Mesenchymal stem cell (in vitro differentiated cells and primary cell): ENCODE results near the gene MAPK9.

ENCODE experiments used
- DNase-seq: peaks from one replicate; pipeline ENCODE4 v3.0.0-alpha.2; 2013
- H2AFZ ChIP-seq: one replicate; pipeline ENCODE4 v1.6.1; 2013; ENCODE audit warnings: low read depth, mild to moderate bottlenecking, control low read depth, inconsistent platforms, low read length, moderate library complexity
- H2AK5ac ChIP-seq: 2 replicates; pipeline ENCODE4 v1.6.1; 2013; ENCODE audit warnings: low read length, moderate library complexity, mild to moderate bottlenecking, inconsistent platforms; ENCODE audit not compliant: severe bottlenecking
- H2BK120ac ChIP-seq: one replicate; pipeline ENCODE4 v1.6.1; 2013; ENCODE audit warnings: low read depth, mild to moderate bottlenecking, inconsistent platforms, low read length, moderate library complexity
- H2BK12ac ChIP-seq, 2 experiments: one replicate each; pipeline ENCODE4 v1.6.1; 2013; ENCODE audit warnings: inconsistent platforms in 2 of 2, low read length in 2 of 2, mild to moderate bottlenecking in 2 of 2, moderate library complexity in 2 of 2, control low read depth in 1 of 2
- H2BK15ac ChIP-seq: one replicate; pipeline ENCODE4 v1.6.1; 2013; ENCODE audit warnings: mild to moderate bottlenecking, low read depth, inconsistent platforms; ENCODE audit not compliant: poor library complexity, severe bottlenecking
- H2BK5ac ChIP-seq: 2 replicates; pipeline ENCODE4 v1.6.1; 2013; ENCODE audit warnings: low read depth, mild to moderate bottlenecking, low read length, control low read depth, inconsistent platforms; ENCODE audit not compliant: poor library complexity, severe bottlenecking
- H3K14ac ChIP-seq, 2 experiments: one replicate each; pipeline ENCODE4 v1.6.1; 2013; ENCODE audit warnings: inconsistent platforms in 2 of 2, low read length in 2 of 2, control low read depth in 1 of 2, mild to moderate bottlenecking in 1 of 2, moderate library complexity in 1 of 2
- H3K18ac ChIP-seq, 2 experiments: one replicate each; pipeline ENCODE4 v1.6.1; 2013; ENCODE audit warnings: inconsistent platforms in 2 of 2, low read length in 2 of 2, control low read depth in 1 of 2, low read depth in 1 of 2, mild to moderate bottlenecking in 1 of 2
- H3K23ac ChIP-seq, 2 experiments: one replicate each; pipeline ENCODE4 v1.6.1; 2013; ENCODE audit warnings: inconsistent platforms in 2 of 2, low read length in 2 of 2, mild to moderate bottlenecking in 2 of 2, moderate library complexity in 2 of 2, control low read depth in 1 of 2
- H3K27ac ChIP-seq: 2 replicates; pipeline ENCODE4 v1.5.1; 2013; ENCODE audit warnings: mild to moderate bottlenecking, moderate library complexity, low read length, control low read depth, inconsistent platforms; ENCODE audit not compliant: poor library complexity, severe bottlenecking
- H3K27me3 ChIP-seq, 2 experiments: 2 replicates each; pipeline versions ENCODE4 v1.6.1 to v1.7.0; 2013; ENCODE audit warnings: low read length in 2 of 2, mild to moderate bottlenecking in 2 of 2, moderate library complexity in 2 of 2, control low read depth in 1 of 2, inconsistent platforms in 1 of 2; ENCODE audit not compliant: control insufficient read depth in 1 of 2, insufficient read depth in 1 of 2
- H3K36me3 ChIP-seq, 2 experiments: 2 replicates each; pipeline versions ENCODE4 v1.6.1 to v1.7.0; 2013; ENCODE audit warnings: low read length in 2 of 2, control low read depth in 1 of 2, inconsistent platforms in 1 of 2, low read depth in 1 of 2, mild to moderate bottlenecking in 1 of 2; ENCODE audit not compliant: insufficient read depth in 2 of 2, control insufficient read depth in 1 of 2
- H3K4ac ChIP-seq, 2 experiments: one replicate each; pipeline ENCODE4 v1.6.1; 2013; ENCODE audit warnings: inconsistent platforms in 2 of 2, low read length in 2 of 2, mild to moderate bottlenecking in 2 of 2, moderate library complexity in 2 of 2, control low read depth in 1 of 2, low read depth in 1 of 2
- H3K4me1 ChIP-seq: 2 replicates; pipeline ENCODE4 v1.6.1; 2013; ENCODE audit warnings: low read depth, low read length, control low read depth; ENCODE audit not compliant: control insufficient read depth, insufficient read depth
- H3K4me2 ChIP-seq: 2 replicates; pipeline ENCODE4 v1.6.1; 2013; ENCODE audit warnings: low read length, mild to moderate bottlenecking, inconsistent platforms; ENCODE audit not compliant: poor library complexity, severe bottlenecking
- H3K4me3 ChIP-seq, 2 experiments: 2 replicates each; pipeline versions ENCODE4 v1.5.1 to v1.7.0; 2013; ENCODE audit warnings: low read length in 2 of 2, mild to moderate bottlenecking in 2 of 2, control low read depth in 1 of 2, low read depth in 1 of 2; ENCODE audit not compliant: insufficient read depth in 1 of 2
- H3K79me1 ChIP-seq: replicated peaks from 2 replicates; pipeline ENCODE4 v1.6.1; 2013; ENCODE audit warnings: mild to moderate bottlenecking, control low read depth, low read length, inconsistent platforms; ENCODE audit not compliant: poor library complexity, severe bottlenecking
- H3K9ac ChIP-seq: 2 replicates; pipeline ENCODE4 v1.7.0; 2013; ENCODE audit warnings: mild to moderate bottlenecking, low read length, moderate library complexity
- H3K9me3 ChIP-seq: 2 replicates; pipeline ENCODE4 v1.7.0; 2013; ENCODE audit warnings: mild to moderate bottlenecking, low read length; ENCODE audit not compliant: control insufficient read depth
- H4K8ac ChIP-seq: one replicate; pipeline ENCODE4 v1.6.1; 2013; ENCODE audit warnings: inconsistent platforms, mild to moderate bottlenecking, low read length, moderate library complexity
- H4K91ac ChIP-seq: one replicate; pipeline ENCODE4 v1.6.1; 2013; ENCODE audit warnings: mild to moderate bottlenecking, low read length, inconsistent platforms
- WGBS: methylation state at CpG from one replicate; pipeline ENCODE4 v1.1.7; 2013; ENCODE audit warnings: mixed read lengths; 5-methylcytosine and 5-hydroxymethylcytosine counted together

The MAPK9 gene

GRCh38 chr5:180316586-180316985 lies 24.7 kb upstream of the MAPK9 start:
- Histone ChIP-seq H3K79me1 (peaks cover 6% of the 10 kb centered on the region), H3K9ac (no peak overlapping the region), H2AFZ (no peak overlapping the region), H3K23ac (no peak overlapping the region), H2AK5ac (no peak overlapping the region), H3K4ac (no peak overlapping the region), H3K14ac (no peak overlapping the region), H2BK120ac (no peak overlapping the region), H2BK5ac (no peak overlapping the region), H3K27me3 (no peaks in the 10 kb centered on the region), H3K18ac (no peak overlapping the region), H4K8ac (no peak overlapping the region), H2BK12ac (peak overlapping the region in 1 of 2 experiments; percentile 50), H2BK15ac (no peak overlapping the region), H3K4me1 (peaks cover 4% of the 10 kb centered on the region), H3K27ac (no peak overlapping the region), H3K9me3 (no peaks in the 10 kb centered on the region), H3K36me3 (peaks cover 48 to 84% of the 10 kb centered on the region in 2 experiments), H3K4me2 (no peak overlapping the region), H4K91ac (no peak overlapping the region), H3K4me3 (no peak overlapping the region)
- DNase-seq = no peak
- 97% methylated on average over 20 of the region's 20 CpGs for WGBS

GRCh38 chr5:180315762-180316212 lies 23.9 kb upstream of the MAPK9 start:
- H3K9ac ChIP-seq = peak overlapping the region; percentile 9
- peaks cover 52 to 84% of the 10 kb centered on the region in 2 experiments for H3K36me3 ChIP-seq
- no peak overlapping the region for H3K14ac ChIP-seq
- H4K91ac ChIP-seq = no peak overlapping the region
- H3K4me3 ChIP-seq = no peak overlapping the region
- no peaks in the 10 kb centered on the region for H3K9me3 ChIP-seq
- peak; percentile 50 for DNase-seq
- H3K4me1 ChIP-seq = peaks cover 4% of the 10 kb centered on the region
- no peak overlapping the region for H4K8ac ChIP-seq
- peaks cover 4% of the 10 kb centered on the region for H3K79me1 ChIP-seq
- H3K27me3 ChIP-seq = no peaks in the 10 kb centered on the region
- H2BK120ac ChIP-seq = no peak overlapping the region
- no peak overlapping the region for H2AK5ac ChIP-seq
- no peak overlapping the region for H3K18ac ChIP-seq
- H2BK15ac ChIP-seq = no peak overlapping the region
- WGBS = 87% methylated on average over 9 of the region's 9 CpGs
- no peak overlapping the region for H2BK5ac ChIP-seq
- no peak overlapping the region for H3K4ac ChIP-seq
- H3K4me2 ChIP-seq = no peak overlapping the region
- H3K27ac ChIP-seq = no peak overlapping the region
- H2AFZ ChIP-seq = no peak overlapping the region
- H2BK12ac ChIP-seq = no peak overlapping the region
- H3K23ac ChIP-seq = no peak overlapping the region

GRCh38 chr5:180313677-180314505 lies 22.0 kb upstream of the MAPK9 start:
- Histone ChIP-seq H3K27me3 (no peaks in the 10 kb centered on the region), H3K4me1 (peaks cover 4% of the 10 kb centered on the region), H3K4me2 (no peak overlapping the region), H3K36me3 (peaks cover 57 to 79% of the 10 kb centered on the region in 2 experiments), H4K91ac (no peak overlapping the region), H2BK5ac (no peak overlapping the region), H3K4me3 (peak overlapping the region in 1 of 2 experiments; percentile 17), H3K18ac (no peak overlapping the region), H2BK15ac (no peak overlapping the region), H3K9me3 (no peaks in the 10 kb centered on the region), H3K27ac (no peak overlapping the region), H4K8ac (no peak overlapping the region), H2AK5ac (no peak overlapping the region), H2BK12ac (no peak overlapping the region), H2AFZ (no peak overlapping the region), H2BK120ac (no peak overlapping the region), H3K23ac (no peak overlapping the region), H3K4ac (no peak overlapping the region), H3K79me1 (peaks cover 4% of the 10 kb centered on the region), H3K9ac (no peak overlapping the region), H3K14ac (peak overlapping the region in 1 of 2 experiments; percentile 72)
- no peak for DNase-seq
- WGBS = 98% methylated on average over 50 of the region's 50 CpGs

GRCh38 chr5:180311216-180311615 lies 19.3 kb upstream of the MAPK9 start:
- Histone ChIP-seq H3K36me3 (peaks cover 50 to 77% of the 10 kb centered on the region in 2 experiments), H3K14ac (no peak overlapping the region), H3K4ac (no peak overlapping the region), H3K4me2 (no peak overlapping the region), H3K27me3 (no peaks in the 10 kb centered on the region), H4K91ac (no peak overlapping the region), H3K9ac (no peak overlapping the region), H2AFZ (no peak overlapping the region), H4K8ac (no peak overlapping the region), H3K4me1 (no peaks in the 10 kb centered on the region), H2BK15ac (no peak overlapping the region), H3K27ac (no peak overlapping the region), H3K18ac (no peak overlapping the region), H3K4me3 (no peak overlapping the region), H3K23ac (no peak overlapping the region), H2BK12ac (no peak overlapping the region), H3K79me1 (peaks cover 1% of the 10 kb centered on the region), H3K9me3 (no peaks in the 10 kb centered on the region), H2AK5ac (no peak overlapping the region), H2BK120ac (no peak overlapping the region), H2BK5ac (no peak overlapping the region)
- 99% methylated on average over 11 of the region's 11 CpGs for WGBS
- DNase-seq = no peak
